GM12801 (cell line): ENCODE data around the gene PRKACG.

Experiments used
- TF ChIP-seq, protein P1 (sequence below): IDR thresholded peaks from one replicate; pipeline ENCODE4 v1.5.1; 2011; ENCODE audit warnings: control low read depth; ENCODE audit not compliant: insufficient read length; ENCODE audit errors: extremely low read depth

Gene PRKACG

GRCh38 chr9:69020301-69021145 lies 6.6 kb upstream of the PRKACG start:
- TF ChIP-seq, protein P1, sequence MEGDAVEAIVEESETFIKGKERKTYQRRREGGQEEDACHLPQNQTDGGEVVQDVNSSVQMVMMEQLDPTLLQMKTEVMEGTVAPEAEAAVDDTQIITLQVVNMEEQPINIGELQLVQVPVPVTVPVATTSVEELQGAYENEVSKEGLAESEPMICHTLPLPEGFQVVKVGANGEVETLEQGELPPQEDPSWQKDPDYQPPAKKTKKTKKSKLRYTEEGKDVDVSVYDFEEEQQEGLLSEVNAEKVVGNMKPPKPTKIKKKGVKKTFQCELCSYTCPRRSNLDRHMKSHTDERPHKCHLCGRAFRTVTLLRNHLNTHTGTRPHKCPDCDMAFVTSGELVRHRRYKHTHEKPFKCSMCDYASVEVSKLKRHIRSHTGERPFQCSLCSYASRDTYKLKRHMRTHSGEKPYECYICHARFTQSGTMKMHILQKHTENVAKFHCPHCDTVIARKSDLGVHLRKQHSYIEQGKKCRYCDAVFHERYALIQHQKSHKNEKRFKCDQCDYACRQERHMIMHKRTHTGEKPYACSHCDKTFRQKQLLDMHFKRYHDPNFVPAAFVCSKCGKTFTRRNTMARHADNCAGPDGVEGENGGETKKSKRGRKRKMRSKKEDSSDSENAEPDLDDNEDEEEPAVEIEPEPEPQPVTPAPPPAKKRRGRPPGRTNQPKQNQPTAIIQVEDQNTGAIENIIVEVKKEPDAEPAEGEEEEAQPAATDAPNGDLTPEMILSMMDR, result no peak

DNA sequence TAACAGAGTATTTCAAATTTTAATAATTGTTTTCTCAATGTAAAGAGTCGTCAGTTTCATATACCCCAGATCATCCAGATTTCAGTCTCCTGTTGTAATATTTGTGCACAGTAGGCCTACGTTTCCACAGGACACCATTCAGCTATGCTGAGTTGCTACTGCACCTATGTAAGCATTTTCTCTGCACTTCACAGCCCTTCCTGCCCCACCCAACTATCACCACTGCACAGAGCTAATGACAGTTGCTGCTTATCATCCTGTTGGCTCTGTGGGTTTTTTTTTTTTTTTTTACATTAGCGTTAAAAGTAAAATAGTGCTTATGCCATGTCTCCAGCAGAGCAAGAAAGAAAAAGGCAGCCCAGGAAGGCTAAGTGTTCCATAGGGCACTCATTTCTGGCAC lies 5.9 kb upstream of the PRKACG start:
- TF ChIP-seq, protein P1, result no peak

GRCh38 chr9:69018737-69019136 lies 4.8 kb upstream of the PRKACG start:
- TF ChIP-seq, protein P1, result no peak

DNA sequence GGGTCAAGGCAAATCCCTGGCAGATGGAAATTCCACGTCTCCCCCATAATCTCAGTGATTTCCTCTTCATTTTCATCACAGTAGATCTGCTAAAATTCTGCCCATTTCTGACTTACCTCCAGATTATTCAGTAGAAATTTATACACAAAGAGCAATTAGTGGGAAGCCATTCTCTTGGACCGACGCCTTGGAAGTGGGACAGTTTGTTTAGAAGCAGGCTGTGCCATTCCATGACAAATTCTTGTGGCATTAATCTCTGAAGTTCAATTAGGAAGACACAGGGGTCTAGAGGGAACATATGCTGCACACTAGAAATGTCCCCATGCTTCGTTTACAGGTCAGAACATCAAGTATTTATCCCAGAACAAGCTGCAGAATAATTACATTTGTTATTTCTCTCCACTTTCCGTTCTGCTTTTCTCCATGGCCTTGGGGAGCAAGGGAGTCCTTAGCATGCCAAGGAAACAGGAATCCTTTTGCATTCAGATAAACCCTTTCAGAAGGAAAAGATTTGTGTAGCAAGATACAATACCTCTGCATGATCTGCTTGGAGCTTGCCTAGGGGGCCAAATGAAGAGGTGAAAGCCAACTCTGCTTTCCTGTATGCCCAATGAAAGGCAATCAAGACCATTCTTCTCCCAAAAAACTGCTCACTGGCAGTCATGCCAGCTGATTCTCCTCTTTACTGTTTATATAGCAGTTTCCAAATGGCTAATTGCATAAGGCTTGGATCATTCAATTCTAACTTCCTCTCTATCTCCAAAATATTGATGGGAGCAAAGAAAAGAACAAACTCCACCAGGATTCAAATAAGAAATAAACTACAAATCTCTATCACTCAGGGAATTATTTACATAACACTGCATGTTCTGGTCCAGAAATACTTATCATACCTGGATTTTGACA lies 2.5 kb upstream of the PRKACG start:
- TF ChIP-seq, protein P1, result no peak

DNA sequence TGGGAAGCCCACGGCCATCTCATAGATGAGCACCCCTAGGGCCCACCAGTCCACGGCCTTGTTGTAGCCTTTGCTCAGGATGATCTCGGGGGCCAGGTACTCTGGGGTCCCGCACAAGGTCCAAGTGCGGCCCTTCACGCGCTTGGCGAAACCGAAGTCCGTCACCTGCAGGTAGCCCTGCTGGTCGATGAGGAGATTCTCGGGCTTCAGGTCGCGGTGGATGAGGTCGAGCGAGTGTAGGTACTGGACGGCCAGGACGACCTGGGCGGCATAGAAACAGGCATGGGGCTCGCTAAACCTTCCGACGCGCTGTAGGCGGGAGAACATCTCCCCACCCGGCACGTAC lies 558 bp downstream of the PRKACG start:
- TF ChIP-seq, protein P1, result no peak

DNA sequence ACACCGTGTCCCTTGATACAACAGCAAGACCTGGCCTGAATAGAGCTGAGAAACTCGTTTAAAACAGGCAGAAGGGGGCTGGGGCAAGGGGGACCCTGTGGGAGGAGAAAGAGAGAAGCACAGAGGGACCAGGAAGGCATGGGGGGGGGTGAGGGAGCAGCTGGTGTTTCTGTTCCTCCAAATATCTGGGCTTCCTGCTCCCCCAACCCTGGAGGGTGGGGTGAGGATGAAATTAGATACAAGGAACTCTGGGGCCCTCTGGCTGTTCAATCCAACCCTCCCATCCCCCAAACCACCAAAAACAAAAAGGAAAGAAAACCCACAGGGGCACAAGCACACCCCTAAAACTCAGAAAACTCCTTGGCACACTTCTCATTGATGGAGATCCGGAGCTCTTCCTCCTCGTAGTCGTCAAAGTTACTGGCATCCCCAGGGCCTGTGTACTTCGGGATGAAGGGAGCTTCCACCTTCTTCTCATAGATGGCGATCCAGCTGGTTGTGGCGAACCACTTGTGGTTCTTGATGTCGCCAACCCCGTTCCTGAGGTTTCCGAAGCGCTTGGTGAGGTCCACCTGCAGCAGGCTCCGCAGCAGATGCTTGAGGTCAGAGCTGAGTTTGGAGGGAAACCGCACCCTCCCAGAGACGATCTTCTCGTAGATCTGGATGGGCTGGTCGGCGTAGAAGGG lies 1.1 kb downstream of the PRKACG start:
- TF ChIP-seq, protein P1, result no peak

DNA sequence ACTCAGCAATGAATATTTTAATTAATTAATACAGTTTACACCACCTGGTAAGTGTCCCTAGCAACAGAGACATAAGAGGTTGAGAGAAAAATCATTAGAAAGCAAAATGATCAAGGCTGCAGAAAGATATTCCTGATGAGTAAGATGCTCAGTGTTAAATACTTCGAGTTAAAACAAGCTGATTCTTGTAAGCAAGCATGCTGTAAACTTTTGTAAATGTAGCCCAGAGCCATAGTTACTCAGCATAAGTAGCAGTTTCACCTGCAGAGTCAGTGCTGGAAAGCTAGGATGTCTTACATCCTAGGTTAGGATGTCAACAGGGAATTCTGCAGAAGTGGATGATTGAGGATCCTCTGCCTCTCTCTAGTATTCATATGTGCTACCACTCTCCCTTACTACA lies 4.2 kb downstream of the PRKACG start:
- TF ChIP-seq, protein P1, result no peak
